Subcutaneous preadipocyte (primary cell): Measurements from ENCODE around the gene GLT8D2. TPM values are rescaled to one million over a fixed set of nuclear protein-coding genes. Genes with fewer than 3 reads are reported as not detected.

Experiments used
- total RNA-seq: library from RNA; depleted of rRNA; stranded (reverse); fragments of >200 nt; gene quantifications from 2 replicates; pipeline ENCODE4 v1.2.3, GENCODE V29; 2012

Gene GLT8D2, protein sequence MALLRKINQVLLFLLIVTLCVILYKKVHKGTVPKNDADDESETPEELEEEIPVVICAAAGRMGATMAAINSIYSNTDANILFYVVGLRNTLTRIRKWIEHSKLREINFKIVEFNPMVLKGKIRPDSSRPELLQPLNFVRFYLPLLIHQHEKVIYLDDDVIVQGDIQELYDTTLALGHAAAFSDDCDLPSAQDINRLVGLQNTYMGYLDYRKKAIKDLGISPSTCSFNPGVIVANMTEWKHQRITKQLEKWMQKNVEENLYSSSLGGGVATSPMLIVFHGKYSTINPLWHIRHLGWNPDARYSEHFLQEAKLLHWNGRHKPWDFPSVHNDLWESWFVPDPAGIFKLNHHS
- total RNA-seq = 12.7 and 13.2 TPM in 2 replicates

GRCh38 chr12:104049903-104050356, at the start of gene GLT8D2:
Gene GLT8D2, minus strand, starts transcription at chr12:104050187. Its CDS starts 30,539 bp downstream, at chr12:104019648.

GRCh38 chr12:104064031-104064841, 14.2 kb upstream of the GLT8D2 start, which contains the start of gene HCFC2:
Gene HCFC2, plus strand, starts transcription at chr12:104064531. Its CDS starts 30 bp downstream, at chr12:104064561.

GRCh38 chr12:103965590-103966504, 84.1 kb downstream of the GLT8D2 start, which contains the start of gene TDG:
Gene TDG, plus strand, starts transcription at chr12:103965872. Its CDS starts 166 bp downstream, at chr12:103966038.

Other genes starting within 250 kb of the GLT8D2 start
- gene NT5DC3, start 209.0 kb downstream of the GLT8D2 start, total RNA-seq = 9.6 and 11.7 TPM in 2 replicates
- 456 and 521 TPM in 2 replicates for gene HSP90B1, start 119.8 kb downstream of the GLT8D2 start, total RNA-seq
- gene TDG, start 84.3 kb downstream of the GLT8D2 start, total RNA-seq = 12.1 and 15.6 TPM in 2 replicates
- gene HCFC2, start 14.3 kb upstream of the GLT8D2 start, total RNA-seq = 15.4 and 18.7 TPM in 2 replicates
- 6.6 and 9.4 TPM in 2 replicates for gene NFYB, start 88.0 kb upstream of the GLT8D2 start, total RNA-seq
- 177 and 198 TPM in 2 replicates for gene TXNRD1, start 165.6 kb upstream of the GLT8D2 start, total RNA-seq